Trophoblast cell (in vitro differentiated cells and primary cell): ENCODE results near the gene NEB.
A peak's percentile ranks its signal among the peaks of the same experiment; 100 is the strongest.

Source experiments
- DNase-seq, 2 donors: peaks; one replicate each; pipeline ENCODE4 v3.0.0-alpha.2; 2016
- H2AFZ ChIP-seq: 2 replicates; pipeline ENCODE4 v1.6.1; 2013; ENCODE audit warnings: low read length, moderate library complexity, mild to moderate bottlenecking; ENCODE audit not compliant: insufficient read depth, poor library complexity
- H2AK5ac ChIP-seq: 2 replicates; pipeline ENCODE4 v1.6.1; 2013; ENCODE audit warnings: mild to moderate bottlenecking, low read length
- H2BK120ac ChIP-seq: 2 replicates; pipeline ENCODE4 v1.6.1; 2013; ENCODE audit warnings: low read length, mild to moderate bottlenecking, moderate library complexity; ENCODE audit not compliant: insufficient read depth, poor library complexity
- H2BK12ac ChIP-seq: 2 replicates; pipeline ENCODE4 v1.6.1; 2013; ENCODE audit warnings: mild to moderate bottlenecking, low read length, moderate library complexity
- H2BK5ac ChIP-seq: 2 replicates; pipeline ENCODE4 v1.6.1; 2013; ENCODE audit warnings: low read length, low read depth, moderate library complexity, mild to moderate bottlenecking; ENCODE audit not compliant: poor library complexity
- H3K14ac ChIP-seq: 2 replicates; pipeline ENCODE4 v1.6.1; 2013; ENCODE audit warnings: mild to moderate bottlenecking, low read length
- H3K18ac ChIP-seq: 2 replicates; pipeline ENCODE4 v1.6.1; 2013; ENCODE audit warnings: mild to moderate bottlenecking, low read length
- H3K23ac ChIP-seq: 2 replicates; pipeline ENCODE4 v1.6.1; 2013; ENCODE audit warnings: low read length
- H3K27ac ChIP-seq: 2 replicates; pipeline ENCODE4 v1.5.1; 2013; ENCODE audit warnings: low read depth, mild to moderate bottlenecking, inconsistent platforms, low read length, moderate library complexity
- H3K27me3 ChIP-seq: 2 replicates; pipeline ENCODE4 v1.6.1; 2013; ENCODE audit warnings: inconsistent platforms, mild to moderate bottlenecking, low read length, moderate library complexity; ENCODE audit not compliant: insufficient read depth
- H3K36me3 ChIP-seq, 2 experiments: 1 replicate in 1 of 2; 2 replicates in 1 of 2; pipeline ENCODE4 v1.6.1; 2013; ENCODE audit warnings: low read length in 2 of 2, mild to moderate bottlenecking in 2 of 2, moderate library complexity in 1 of 2; ENCODE audit not compliant: insufficient read depth in 2 of 2, control insufficient read depth in 1 of 2
- H3K4ac ChIP-seq: 2 replicates; pipeline ENCODE4 v1.6.1; 2013; ENCODE audit warnings: low read depth, mild to moderate bottlenecking, low read length, moderate library complexity
- H3K4me1 ChIP-seq, 2 experiments: 1 replicate in 1 of 2; 2 replicates in 1 of 2; pipeline ENCODE4 v1.6.1; 2013; ENCODE audit warnings: low read length in 2 of 2, mild to moderate bottlenecking in 2 of 2, moderate library complexity in 1 of 2; ENCODE audit not compliant: insufficient read depth in 2 of 2, control insufficient read depth in 1 of 2
- H3K4me2 ChIP-seq: 2 replicates; pipeline ENCODE4 v1.6.1; 2013; ENCODE audit warnings: inconsistent platforms, mild to moderate bottlenecking, low read length, moderate library complexity
- H3K4me3 ChIP-seq: 2 replicates; pipeline ENCODE4 v1.5.1; 2013; ENCODE audit warnings: mild to moderate bottlenecking, low read depth, low read length, inconsistent platforms
- H3K79me1 ChIP-seq: one replicate; pipeline ENCODE4 v1.6.1; 2013; ENCODE audit warnings: low read length
- H3K79me2 ChIP-seq: 2 replicates; pipeline ENCODE4 v1.6.1; 2013; ENCODE audit warnings: low read length, mild to moderate bottlenecking; ENCODE audit not compliant: control insufficient read depth, insufficient read depth, poor library complexity
- H3K9ac ChIP-seq: 2 replicates; pipeline ENCODE4 v1.6.1; 2013; ENCODE audit warnings: mild to moderate bottlenecking, low read length
- H3K9me3 ChIP-seq: 2 replicates; pipeline ENCODE4 v1.6.1; 2013; ENCODE audit warnings: low read depth, mild to moderate bottlenecking, control low read depth, inconsistent platforms, low read length; ENCODE audit not compliant: insufficient read depth
- H4K12ac ChIP-seq: 2 replicates; pipeline ENCODE4 v1.6.1; 2013; ENCODE audit warnings: low read depth, mild to moderate bottlenecking, low read length, moderate library complexity
- H4K8ac ChIP-seq: 2 replicates; pipeline ENCODE4 v1.6.1; 2013; ENCODE audit warnings: low read depth, mild to moderate bottlenecking, low read length, moderate library complexity
- H4K91ac ChIP-seq: one replicate; pipeline ENCODE4 v1.6.1; 2013; ENCODE audit warnings: low read depth, mild to moderate bottlenecking, low read length, moderate library complexity
- WGBS: extraction: QIAGEN DNeasy Blood & Tissue Kit; methylation state at CpG from one replicate; pipeline ENCODE4 v1.1.7; 2013; ENCODE audit warnings: missing lambda C conversion rate; ENCODE audit not compliant: insufficient read length, insufficient coverage; ENCODE audit errors: extremely low coverage; 5-methylcytosine and 5-hydroxymethylcytosine counted together

The NEB gene

DNA sequence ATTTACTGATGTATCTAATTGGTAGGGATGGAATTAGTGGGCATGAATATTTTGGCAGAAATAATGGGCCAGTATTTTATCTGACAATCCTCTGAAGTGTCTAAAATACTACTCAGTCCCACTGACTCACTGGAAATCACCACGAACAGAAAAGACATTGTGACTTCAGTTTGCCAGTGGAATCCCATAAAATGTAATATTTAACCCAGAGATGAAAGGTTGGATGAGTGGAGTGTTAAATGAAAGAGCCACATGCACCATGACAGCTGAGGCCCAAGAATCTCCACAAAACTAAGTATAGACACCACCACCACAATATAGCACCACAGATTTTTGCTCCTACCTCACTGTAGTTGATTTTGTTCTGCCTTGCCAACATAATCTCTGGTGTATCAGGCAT lies 103.9 kb downstream of the NEB start:
- no peak overlapping the region for H2BK5ac ChIP-seq
- H3K79me2 ChIP-seq: no peaks in the 10 kb centered on the region
- no peak overlapping the region for H3K27ac ChIP-seq
- H3K14ac ChIP-seq: no peak overlapping the region
- no CpG with 5 or more reads among the region's 1 CpG for WGBS
- H4K91ac ChIP-seq: no peak overlapping the region
- no peak overlapping the region for H3K9ac ChIP-seq
- H3K36me3 ChIP-seq: no peaks in the 10 kb centered on the region
- no peak overlapping the region for H3K18ac ChIP-seq
- no peak overlapping the region for H2AK5ac ChIP-seq
- no peaks in the 10 kb centered on the region for H3K27me3 ChIP-seq
- no peaks in the 10 kb centered on the region for H3K79me1 ChIP-seq
- DNase-seq: no peak
- H2AFZ ChIP-seq: no peak overlapping the region
- H4K8ac ChIP-seq: no peak overlapping the region
- H3K4me1 ChIP-seq: peaks cover 0 to 3% of the 10 kb centered on the region in 2 experiments
- H2BK12ac ChIP-seq: no peak overlapping the region
- H3K4me2 ChIP-seq: no peak overlapping the region
- no peak overlapping the region for H3K23ac ChIP-seq
- H2BK120ac ChIP-seq: no peak overlapping the region
- no peak overlapping the region for H3K4me3 ChIP-seq
- no peak overlapping the region for H3K4ac ChIP-seq
- H4K12ac ChIP-seq: no peak overlapping the region
- H3K9me3 ChIP-seq: no peaks in the 10 kb centered on the region

DNA sequence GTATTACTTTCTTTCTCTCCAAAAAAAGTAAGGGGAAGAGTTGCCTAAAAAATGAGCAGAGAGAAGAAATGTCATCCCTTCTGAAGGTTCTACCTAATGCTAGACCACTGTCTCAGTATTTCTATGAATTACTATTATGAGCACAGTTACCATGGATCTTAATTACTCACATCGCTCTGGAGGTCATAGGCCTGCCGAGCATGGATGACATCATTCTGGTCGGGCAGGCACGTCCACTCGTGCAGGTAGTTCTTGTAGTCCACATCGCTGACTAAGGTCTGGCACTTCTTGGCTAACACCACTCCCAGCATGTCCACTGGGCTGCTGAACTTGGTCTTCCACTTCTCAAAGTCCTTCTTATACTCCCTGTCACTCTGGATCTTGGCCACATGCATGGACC lies 106.9 kb downstream of the NEB start:
- Histone ChIP-seq H4K8ac (no peak overlapping the region), H3K79me2 (no peaks in the 10 kb centered on the region), H3K4me1 (peaks cover 0 to 3% of the 10 kb centered on the region in 2 experiments), H3K27ac (no peak overlapping the region), H3K4ac (no peak overlapping the region), H3K14ac (no peak overlapping the region), H3K18ac (no peak overlapping the region), H3K4me3 (no peak overlapping the region), H3K9ac (no peak overlapping the region), H2BK120ac (no peak overlapping the region), H3K36me3 (no peaks in the 10 kb centered on the region), H2BK12ac (no peak overlapping the region), H3K27me3 (no peaks in the 10 kb centered on the region), H4K91ac (no peak overlapping the region), H2BK5ac (no peak overlapping the region), H2AK5ac (no peak overlapping the region), H3K4me2 (no peak overlapping the region), H3K9me3 (no peaks in the 10 kb centered on the region), H2AFZ (no peak overlapping the region), H3K79me1 (no peaks in the 10 kb centered on the region), H3K23ac (no peak overlapping the region), H4K12ac (no peak overlapping the region)
- WGBS: no CpG with 5 or more reads among the region's 6 CpGs
- peak; percentile 20 to 69 for DNase-seq

- no peak for DNase-seq
- Histone ChIP-seq H4K12ac (no peak overlapping the region), H3K23ac (no peak overlapping the region), H3K36me3 (no peaks in the 10 kb centered on the region), H3K14ac (no peak overlapping the region), H3K27ac (no peak overlapping the region), H3K9me3 (no peaks in the 10 kb centered on the region), H3K4me3 (no peak overlapping the region), H2BK5ac (no peak overlapping the region), H2AK5ac (no peak overlapping the region), H2BK120ac (no peak overlapping the region), H2AFZ (no peak overlapping the region), H3K9ac (no peak overlapping the region), H3K18ac (no peak overlapping the region), H4K91ac (no peak overlapping the region), H3K79me2 (no peaks in the 10 kb centered on the region), H3K4ac (no peak overlapping the region), H3K4me2 (no peak overlapping the region), H2BK12ac (no peak overlapping the region), H3K4me1 (peaks cover 0 to 3% of the 10 kb centered on the region in 2 experiments), H3K79me1 (no peaks in the 10 kb centered on the region), H3K27me3 (no peaks in the 10 kb centered on the region), H4K8ac (no peak overlapping the region)
These were observed 110.0 kb downstream of the NEB start for GRCh38 chr2:151624271-151624670.

- Histone ChIP-seq H3K79me1 (no peaks in the 10 kb centered on the region), H3K4me3 (no peak overlapping the region), H3K79me2 (no peaks in the 10 kb centered on the region), H3K4ac (no peak overlapping the region), H3K27me3 (no peaks in the 10 kb centered on the region), H3K9me3 (no peaks in the 10 kb centered on the region), H3K36me3 (no peaks in the 10 kb centered on the region), H2AK5ac (no peak overlapping the region), H3K14ac (no peak overlapping the region), H4K91ac (no peak overlapping the region), H2BK120ac (no peak overlapping the region), H2BK12ac (no peak overlapping the region), H3K4me2 (no peak overlapping the region), H2AFZ (no peak overlapping the region), H3K27ac (no peak overlapping the region), H2BK5ac (no peak overlapping the region), H3K9ac (no peak overlapping the region), H4K8ac (no peak overlapping the region), H3K4me1 (peaks cover 0 to 3% of the 10 kb centered on the region in 2 experiments), H4K12ac (no peak overlapping the region), H3K23ac (no peak overlapping the region), H3K18ac (no peak overlapping the region)
- no peak for DNase-seq
These were observed 110.6 kb downstream of the NEB start for GRCh38 chr2:151623631-151624030.

- no peak for DNase-seq
- no peak overlapping the region for H4K12ac ChIP-seq
- H3K4me2 ChIP-seq: no peak overlapping the region
- no peak overlapping the region for H2BK120ac ChIP-seq
- H4K8ac ChIP-seq: no peak overlapping the region
- no peak overlapping the region for H2BK12ac ChIP-seq
- H3K27me3 ChIP-seq: no peaks in the 10 kb centered on the region
- H2AFZ ChIP-seq: no peak overlapping the region
- no peaks in the 10 kb centered on the region for H3K4me1 ChIP-seq
- WGBS: no CpG with 5 or more reads among the region's 3 CpGs
- no peak overlapping the region for H2AK5ac ChIP-seq
- no peak overlapping the region for H2BK5ac ChIP-seq
- no peak overlapping the region for H3K27ac ChIP-seq
- H3K18ac ChIP-seq: no peak overlapping the region
- H3K9me3 ChIP-seq: no peaks in the 10 kb centered on the region
- H3K9ac ChIP-seq: no peak overlapping the region
- H3K4me3 ChIP-seq: no peak overlapping the region
- no peak overlapping the region for H3K23ac ChIP-seq
- H3K4ac ChIP-seq: no peak overlapping the region
- no peaks in the 10 kb centered on the region for H3K79me1 ChIP-seq
- no peak overlapping the region for H4K91ac ChIP-seq
- H3K14ac ChIP-seq: no peak overlapping the region
- H3K79me2 ChIP-seq: no peaks in the 10 kb centered on the region
- no peaks in the 10 kb centered on the region for H3K36me3 ChIP-seq
These were observed 113.5 kb downstream of the NEB start for GRCh38 chr2:151620761-151621160.
